Fibroblast of skin of back (primary cell): Measurements from ENCODE around the gene LIN28A. TPM values are rescaled to one million over a fixed set of nuclear protein-coding genes. Genes with fewer than 3 reads are reported as not detected.
"Not testable (repeated sequence)": the region's sequence is repeated elsewhere in the genome, so short reads cannot be mapped to it uniquely, and the experiment has no call there.

Source experiments
- DNase-seq: peaks from one replicate; pipeline ENCODE4 v3.0.0-alpha.2; 2013
- polyA plus RNA-seq, 2 experiments: library from polyadenylated mRNA; unstranded; fragments of 120-200 nt; gene quantifications; one replicate each; pipeline ENCODE4 v1.2.1, GENCODE V29; 2013; ENCODE audit not compliant: insufficient read length in 2 of 2

The LIN28A gene, protein sequence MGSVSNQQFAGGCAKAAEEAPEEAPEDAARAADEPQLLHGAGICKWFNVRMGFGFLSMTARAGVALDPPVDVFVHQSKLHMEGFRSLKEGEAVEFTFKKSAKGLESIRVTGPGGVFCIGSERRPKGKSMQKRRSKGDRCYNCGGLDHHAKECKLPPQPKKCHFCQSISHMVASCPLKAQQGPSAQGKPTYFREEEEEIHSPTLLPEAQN
- not detected for polyA plus RNA-seq (2013, experiment 1 of 2; ENCODE audit: insufficient read length)
- polyA plus RNA-seq (2013, experiment 2 of 2; ENCODE audit: insufficient read length), result not detected

DNA sequence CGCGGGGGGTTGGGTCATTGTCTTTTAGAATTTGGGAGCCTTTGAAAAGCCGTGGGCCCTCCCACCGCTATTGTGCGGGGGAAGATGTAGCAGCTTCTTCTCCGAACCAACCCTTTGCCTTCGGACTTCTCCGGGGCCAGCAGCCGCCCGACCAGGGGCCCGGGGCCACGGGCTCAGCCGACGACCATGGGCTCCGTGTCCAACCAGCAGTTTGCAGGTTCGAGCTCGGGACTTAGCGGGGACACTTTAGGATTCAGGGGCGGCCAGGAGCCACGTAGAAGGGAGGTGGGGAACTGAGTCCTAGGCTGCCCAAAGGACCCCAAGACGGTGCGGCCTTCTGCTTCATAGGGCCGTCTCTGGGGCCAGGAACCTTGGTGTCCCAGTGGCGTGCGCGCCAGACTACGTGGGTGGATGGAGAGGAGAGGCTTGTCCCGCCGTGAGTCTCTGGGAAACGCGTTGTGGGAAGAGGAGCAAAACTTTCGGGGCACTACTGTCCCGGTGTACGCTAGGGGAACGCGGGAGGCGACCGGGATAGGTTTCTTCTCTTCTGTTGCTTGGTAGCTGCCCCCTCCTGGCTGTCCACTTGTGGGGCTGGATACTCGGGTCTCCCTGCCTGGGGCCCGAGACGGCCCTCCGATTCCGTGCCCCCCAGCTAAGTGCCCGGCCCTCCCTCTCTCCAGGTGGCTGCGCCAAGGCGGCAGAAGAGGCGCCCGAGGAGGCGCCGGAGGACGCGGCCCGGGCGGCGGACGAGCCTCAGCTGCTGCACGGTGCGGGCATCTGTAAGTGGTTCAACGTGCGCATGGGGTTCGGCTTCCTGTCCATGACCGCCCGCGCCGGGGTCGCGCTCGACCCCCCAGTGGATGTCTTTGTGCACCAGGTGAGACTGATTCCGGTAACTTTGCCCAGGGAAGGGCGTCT lies at the start of gene LIN28A:
Gene LIN28A (plus strand): TSS at position 112 of the 918 bp plus-strand sequence. CDS start 75 bp downstream, at position 187.
- no peak for DNase-seq

DNA sequence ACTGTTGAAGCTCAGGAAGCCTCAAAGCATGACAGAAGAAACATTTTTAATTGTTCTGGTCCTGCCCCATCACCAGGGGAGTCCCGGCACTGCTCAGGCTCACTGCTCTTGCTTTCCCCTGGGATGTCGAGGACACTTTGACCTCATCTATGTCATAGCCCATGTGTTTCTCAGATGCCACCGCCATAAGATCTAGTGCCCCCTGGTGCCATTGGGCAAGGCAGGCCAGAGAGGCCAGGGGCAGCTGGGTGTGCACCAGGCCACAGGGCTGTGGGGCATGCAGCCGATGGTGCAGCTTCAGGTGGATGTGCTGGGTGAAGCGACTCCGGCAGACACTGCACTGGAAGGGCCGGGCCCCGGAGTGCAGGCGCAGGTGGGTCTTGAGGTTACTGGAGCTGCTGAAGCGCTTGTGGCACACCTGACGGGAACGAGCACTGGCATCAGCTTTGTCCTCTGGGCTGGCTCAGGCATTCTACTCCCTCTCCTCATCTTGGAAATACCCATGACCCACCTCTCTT lies 49.0 kb upstream of the LIN28A start:
- DNase-seq, result no peak

DNA sequence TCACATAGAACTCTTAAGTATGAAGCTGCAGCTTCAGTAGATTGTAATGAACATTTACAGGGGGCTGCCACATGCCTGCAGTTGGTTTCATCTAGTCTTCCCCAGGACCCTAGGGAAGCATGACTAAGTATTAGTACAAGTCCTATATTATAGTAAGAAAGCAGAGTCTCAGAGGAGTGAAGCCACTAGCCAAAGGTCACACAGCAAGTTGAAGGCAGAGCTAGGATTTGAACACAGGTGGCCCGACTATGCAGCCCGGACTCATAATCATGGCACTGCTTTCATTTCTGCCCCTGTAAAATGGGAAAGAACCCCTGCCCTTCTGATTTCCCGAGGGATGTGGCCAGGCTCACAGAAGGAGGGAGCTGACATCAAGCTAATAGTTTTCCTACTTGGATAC lies 48.3 kb upstream of the LIN28A start:
- DNase-seq, result no peak

DNA sequence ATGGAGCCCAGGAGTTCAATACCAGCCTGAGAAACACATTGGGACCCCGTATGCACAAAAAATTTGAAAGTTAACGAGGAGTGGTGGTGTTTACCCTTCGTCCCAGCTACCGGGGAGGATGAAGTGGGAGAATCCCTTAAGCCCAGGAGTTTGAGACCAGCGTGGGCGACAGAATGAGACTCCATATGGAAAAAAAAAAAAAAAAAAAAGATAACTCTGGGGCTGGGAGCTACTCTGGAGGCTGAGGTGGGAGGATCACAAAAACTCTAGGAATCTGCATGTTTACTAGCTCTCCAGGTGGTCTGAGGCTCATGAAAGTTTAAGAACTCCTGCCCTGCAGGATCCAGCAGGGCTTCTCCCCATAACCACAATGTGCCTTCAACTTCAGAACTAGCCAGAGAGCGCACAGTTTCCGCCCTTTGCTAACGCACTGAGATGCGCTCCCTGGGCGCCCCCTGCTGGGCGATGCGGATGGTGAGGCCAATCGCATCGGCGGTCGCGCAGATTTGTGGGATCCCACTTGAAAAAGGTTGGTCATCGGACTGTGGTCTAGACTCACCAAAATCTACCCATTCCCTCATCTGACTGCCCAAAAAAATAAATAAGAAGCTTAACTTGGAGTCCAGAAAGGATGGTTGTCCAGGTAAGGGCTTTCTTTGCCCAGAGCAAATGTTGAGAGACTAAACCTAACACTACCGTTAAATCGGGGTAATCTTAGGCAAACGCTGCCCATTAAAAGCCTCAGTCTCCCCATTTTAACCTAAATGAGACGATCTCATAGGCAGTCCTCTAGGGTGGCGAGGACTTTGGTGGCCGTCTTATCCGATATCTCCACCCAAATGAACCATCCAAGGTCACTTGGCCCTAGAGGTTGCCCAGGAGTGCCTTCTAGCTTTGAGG lies 46.8 kb upstream of the LIN28A start:
- DNase-seq, result peak; percentile 67

DNA sequence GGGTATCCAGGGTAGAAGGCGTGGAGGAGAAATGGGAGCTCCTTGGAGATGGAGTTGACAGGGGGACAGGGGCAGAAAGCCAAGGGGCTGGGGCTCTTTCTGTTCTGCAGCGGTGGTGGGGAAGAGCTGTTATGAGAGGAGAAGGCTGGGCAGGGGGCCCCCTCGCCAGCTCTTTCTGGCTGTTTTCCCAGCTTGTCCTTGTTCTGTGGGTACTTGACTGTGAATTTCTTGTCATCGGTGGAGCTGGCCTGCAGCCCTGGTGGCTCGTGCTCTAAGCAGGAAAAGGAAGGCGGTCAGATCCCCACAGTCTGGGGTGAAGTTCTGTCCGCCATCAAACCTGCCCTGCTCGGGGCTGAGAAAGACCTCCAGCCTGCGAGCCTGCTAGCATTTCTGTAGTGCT lies 45.7 kb upstream of the LIN28A start:
- no peak for DNase-seq

DNA sequence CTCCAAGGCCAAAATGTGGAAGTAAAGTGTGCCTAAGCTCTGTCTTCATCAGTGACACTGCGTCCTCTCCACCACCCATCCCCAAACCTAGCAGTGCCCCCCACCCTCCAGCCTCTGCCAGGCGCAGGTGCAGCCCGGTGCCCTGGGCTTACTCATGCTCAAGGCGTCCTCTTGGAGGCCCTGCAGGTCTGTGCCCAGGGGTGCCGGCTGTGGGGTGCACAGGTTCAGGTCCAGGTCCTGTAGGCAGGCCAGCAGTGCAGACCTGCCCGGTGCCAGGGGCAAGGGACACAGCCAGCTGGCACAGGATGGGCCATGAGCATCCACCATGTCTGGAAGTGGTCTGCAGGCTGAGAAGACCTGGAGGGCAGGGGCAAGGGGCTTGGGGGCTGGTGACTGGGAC lies 43.2 kb upstream of the LIN28A start:
- no peak for DNase-seq

DNA sequence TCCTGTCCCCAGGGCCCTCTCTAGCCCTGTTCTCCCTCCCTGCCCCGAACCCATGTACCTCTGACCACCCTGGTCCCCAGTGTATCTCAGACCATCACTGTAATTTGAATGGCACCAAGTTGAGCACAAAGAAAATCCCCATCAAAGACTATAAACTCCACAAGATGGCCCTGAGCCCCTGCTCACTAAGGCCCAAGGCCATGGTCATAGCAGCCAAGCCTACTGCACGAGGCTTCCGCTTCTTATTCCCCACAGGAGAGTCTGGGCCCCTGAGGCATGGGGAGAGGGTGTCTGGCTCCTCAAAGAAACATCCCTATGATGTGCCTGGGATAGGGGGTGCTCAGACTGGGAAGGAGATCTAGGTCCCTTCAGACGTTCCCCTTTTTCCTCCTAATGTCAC lies 42.6 kb upstream of the LIN28A start:
- DNase-seq, result no peak

DNA sequence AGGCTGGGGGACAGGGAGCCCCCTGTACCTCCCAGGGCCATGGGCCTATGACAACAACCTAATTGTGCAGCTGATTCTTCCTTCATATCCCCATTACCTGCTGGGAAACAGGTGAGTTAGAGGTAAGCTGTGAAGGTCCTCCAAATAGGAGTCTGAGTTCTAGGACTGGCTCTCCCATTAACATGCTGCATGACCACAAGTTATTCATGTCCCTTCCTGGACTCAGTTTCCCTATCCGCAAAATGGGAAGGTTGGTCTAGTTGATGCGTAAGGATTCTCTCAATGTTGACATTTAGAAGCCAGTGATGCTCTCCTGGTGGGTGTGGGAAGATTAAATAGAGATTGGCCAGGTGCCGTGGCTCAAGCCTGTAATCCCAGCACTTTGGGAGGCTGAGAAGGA lies 42.1 kb upstream of the LIN28A start:
- no peak for DNase-seq

DNA sequence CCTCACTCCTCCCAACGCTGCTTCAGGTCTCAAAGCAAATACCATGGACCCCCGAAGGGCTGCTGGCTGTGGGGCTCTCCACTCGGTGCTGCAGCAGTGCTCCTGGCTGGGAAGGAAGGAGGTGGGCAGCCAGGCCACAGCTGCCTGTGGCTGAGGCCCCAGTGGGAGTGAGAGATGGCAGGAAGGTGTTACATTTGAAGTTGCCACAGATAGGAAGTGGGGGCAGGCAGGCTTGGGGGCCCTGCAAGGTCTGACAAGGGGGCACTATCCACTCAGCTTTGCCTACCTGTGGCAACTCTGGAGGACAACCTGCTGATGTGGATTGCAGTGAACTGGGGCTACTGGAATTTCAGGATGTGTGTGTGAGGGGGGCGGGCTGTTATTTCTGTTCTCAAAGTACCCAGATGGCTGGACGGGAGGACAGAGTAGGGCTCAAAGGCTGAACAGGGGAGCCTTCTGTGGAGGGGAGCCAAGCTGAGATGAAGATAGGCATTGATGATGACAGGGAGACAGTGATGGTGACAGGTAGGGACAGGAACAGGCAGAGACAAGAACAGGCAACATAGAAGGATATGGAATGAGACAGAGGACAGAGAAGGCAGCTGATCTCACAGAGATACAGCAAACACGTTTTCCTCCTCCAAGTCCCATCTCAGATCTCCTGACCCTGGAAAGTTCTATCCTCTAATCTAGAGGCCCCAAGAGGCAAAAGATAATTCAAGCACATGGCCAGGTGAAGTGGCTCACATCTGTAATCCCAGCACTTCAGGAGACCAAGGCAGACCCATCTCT lies 39.8 kb upstream of the LIN28A start:
- DNase-seq, result no peak

DNA sequence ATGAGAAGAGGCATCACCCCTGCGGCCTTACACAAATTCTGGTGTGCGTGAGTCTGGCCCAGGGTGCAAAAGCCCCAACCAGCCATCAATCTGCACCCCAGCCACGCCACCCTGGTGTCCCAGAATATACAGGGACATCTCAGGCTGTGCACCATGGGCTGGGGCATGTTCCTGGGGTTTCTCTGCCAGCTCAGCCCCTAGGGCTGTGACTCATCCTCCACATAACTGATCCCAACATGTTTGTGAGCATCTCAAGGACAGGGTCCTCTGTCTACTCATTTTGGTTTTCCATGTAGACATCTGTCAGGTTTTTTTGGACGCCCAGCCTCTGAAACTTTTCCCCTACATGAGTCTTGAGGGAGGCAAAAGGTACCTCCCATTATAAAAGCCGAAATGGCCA lies 38.6 kb upstream of the LIN28A start:
- peak; percentile 46 for DNase-seq

DNA sequence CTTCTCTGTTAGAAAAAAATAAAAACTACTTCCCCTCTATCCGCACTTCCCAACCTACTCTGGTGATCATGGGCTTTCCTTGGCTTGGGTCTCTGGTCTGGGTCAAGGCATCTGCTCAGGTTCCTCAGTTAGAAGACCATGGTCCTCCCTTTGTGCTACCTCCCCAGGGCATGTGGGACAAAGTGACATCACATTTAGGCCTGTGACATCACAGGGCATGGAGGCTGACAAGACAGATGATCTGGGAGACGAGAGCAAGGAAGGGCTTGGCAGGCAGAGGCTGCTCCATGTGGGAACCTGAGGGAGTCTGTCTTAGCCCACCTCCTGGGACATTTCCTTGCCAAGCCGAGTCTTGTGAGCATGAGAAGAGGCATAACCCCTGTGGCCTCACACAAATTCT lies 38.0 kb upstream of the LIN28A start, which contains the start of gene ZNF683:
Gene ZNF683 (minus strand): TSS at position 140 of the 400 bp plus-strand sequence. CDS start 4,179 bp downstream, outside the sequence.
- DNase-seq, result not testable (repeated sequence)

DNA sequence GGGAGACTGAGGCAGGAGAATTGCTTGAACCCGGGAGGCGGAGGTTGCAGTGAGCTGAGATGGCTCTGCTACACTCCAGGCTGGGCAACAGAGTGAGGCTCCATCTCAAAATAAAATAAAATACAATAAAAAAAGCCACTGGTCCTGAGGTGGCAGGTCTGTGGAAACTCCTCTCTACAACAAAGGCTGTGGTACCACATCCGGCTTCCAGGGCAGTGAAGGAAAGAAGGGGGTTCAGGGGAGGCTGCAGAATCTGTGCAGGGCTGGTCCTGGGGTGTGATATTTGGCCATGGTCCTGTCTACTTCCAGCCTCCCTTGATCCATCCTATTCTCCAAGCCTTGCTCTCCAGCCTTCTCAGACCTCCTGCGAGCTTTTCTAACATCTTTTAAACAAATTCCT lies 37.3 kb upstream of the LIN28A start:
- DNase-seq, result no peak

DNA sequence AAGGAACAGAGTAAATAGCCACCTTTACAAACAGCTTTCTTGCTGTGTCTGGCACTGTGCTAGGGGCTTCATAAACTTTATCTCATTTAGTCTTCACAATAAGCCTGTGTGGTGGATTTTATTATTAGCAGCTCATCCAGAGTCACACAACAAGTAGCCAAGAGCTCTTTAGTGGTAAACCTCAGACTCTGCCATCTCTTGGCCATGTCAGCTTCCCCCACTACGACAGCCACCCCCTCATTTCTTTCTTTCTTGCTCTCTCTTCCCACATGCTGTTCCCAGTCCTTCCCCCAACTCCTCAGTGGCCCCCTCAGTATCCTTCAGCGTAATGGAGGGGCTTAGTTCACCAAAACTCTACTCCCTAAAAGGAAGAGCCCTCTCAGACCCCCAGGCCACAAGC lies 36.8 kb upstream of the LIN28A start:
- DNase-seq, result no peak

DNA sequence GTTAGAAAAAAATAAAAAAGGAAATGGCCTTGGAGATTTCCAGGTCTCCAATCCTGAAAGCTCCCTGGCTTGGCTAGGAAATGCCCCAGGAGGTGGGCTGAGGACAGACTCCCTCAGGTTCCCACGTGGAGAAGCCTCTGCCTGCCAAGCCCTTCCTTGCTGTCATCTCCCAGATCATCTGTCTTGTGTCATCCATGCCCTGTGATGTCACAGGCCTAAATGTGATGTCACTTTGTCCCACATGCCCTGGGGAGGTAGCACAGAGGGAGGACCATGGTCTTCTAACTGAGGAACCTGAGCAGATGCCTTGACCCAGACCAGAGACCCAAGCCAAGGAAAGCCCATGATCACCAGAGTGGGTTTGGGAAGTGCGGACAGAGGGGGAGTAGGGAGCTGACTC lies 36.3 kb upstream of the LIN28A start:
- not testable (repeated sequence) for DNase-seq

DNA sequence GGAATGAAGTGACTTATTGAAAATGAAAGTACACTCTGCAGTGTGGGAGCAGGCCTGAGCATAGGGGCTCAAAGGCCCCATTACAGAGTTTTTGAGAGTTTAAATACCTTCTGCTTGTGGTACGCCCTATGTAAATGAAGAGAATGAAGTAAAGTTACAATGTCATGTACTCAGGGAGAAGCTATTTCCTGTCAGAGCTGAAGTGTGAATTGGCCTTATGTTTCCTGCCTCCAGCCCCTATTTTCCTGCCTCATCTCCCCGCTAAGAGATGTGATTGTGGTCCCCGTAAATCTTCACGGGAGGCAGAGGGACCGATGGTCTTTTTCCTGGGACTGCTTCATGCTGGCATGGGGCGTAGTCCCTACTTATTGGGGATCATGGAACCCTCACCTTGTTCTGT lies 35.5 kb upstream of the LIN28A start:
- DNase-seq, result peak; percentile 40

DNA sequence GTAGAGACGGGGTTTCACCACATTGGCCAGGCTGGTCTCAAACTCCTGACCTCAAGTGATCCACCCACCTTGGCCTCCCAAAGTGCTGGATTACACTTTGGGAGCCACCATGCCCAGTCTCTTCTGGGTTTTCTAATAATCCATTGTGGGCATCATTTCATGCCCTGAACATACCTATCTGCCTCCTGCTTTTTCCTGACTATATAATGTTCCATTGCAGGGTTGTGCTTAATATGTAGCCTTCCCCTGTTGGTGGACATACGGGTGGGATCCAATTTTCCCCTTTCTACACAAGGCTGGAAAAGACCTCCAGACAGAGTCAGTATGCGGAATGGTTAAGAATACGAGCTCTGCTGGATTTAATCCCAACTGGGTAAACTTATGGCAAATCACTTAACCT lies 34.6 kb upstream of the LIN28A start:
- no peak for DNase-seq

DNA sequence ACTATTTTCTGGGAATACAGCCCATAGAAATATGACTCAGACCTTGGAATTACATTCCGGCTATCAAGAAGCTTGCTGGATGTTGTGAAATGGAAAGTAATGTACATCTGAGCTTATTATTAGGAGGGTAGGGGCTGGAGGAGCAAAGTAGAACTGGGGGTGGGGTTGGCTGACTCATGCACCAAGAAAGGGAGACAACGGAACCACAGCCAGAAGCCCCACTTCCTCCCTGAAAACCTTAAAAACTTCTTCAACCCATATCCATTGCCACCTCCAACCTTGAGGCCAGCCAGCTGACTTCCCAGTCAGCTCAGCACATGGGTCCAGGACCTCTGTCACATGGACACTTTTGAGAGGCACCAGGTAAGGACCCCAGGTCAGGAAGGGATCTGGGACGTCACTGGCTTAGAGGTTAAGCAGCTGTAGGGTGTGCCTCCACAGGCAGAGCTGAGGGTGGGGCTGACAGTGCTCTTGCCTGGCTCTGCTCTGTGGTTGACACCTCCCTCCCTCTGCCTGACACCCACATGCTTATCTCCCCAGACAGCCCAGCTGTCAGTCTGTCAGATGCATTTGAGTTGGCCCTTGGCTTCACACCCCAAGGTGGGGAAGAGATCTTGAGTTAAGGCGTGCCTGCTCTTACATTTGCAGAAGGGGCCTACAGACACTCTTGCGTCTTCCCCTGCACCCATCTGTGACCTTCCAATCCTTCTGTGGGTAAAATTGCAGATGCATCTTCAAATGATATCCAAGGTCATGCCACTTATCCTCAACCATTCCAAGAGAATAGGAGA lies 32.3 kb upstream of the LIN28A start:
- DNase-seq, result peak; percentile 99

DNA sequence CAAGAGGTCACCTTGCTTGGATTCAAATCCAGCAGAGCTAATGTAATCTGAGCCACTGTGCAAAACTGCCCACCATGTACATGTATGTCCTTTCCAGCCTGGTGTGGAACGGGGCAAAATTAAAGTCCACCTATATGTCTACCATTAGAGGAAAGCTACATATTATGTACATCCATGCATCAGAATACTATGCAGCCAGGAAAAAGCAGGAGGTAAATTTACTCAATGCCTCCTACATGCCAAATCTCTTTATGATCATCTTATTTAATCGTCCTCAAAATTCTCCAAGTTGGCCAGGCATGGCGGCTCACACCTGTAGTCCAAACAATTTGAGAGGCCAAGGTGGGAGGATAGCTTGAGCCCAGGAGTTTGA lies 31.8 kb upstream of the LIN28A start:
- DNase-seq, result no peak

DNA sequence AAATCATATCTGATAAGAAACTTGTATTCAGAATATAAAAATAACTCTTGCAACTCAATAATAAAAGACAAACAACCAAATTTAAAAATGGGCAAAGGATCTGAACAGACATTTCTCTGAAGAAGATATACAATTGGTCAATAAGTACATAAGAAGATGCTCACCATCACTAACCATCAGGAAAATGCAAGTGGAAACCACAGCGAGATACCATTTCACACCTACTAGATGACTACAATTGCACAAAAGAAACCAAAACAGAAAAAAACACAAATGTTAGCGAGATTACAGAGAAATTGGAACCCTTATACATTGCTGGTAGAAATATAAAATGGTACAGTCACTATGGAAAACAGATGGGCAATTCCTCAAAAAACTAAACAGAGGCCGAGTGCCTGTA lies 26.5 kb upstream of the LIN28A start:
- no peak for DNase-seq

DNA sequence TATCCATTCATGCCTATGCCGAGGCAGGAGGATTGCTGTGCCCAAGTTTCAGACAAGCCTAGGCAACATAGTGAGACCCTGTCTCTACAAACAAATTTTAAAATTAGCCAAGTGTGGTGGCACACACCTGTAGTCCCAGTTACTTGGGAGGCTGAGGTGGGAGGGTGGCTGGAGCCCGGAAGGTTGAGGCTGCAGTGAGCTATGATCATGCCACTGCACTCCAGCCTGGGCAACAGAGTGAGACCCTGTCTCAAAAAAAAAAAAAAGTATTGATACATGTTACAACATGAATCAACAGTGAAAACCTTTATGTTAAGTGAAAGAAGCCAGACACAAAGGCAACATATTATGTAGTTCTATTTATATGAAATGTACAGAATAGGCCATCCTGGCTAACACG lies 25.6 kb upstream of the LIN28A start:
- not testable (repeated sequence) for DNase-seq

DNA sequence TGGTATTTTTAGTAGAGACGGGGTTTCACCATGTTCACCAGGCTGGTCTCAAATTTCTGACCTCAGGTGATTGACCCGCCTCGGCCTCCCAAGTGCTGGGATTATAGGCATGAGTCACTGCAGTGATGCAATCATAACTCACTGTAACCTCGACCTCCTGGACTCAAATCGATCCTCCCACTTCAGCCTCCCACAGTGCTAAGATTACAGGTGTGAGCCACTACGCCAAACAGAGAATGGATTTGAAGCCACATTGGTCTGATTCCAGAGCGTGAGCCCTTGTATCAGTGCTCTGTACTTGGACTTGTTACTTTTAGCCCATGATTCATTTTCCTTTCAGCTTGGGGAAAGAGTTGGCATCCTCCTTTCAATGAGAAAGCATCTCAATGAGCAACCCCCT lies 23.2 kb upstream of the LIN28A start:
- peak; percentile 34 for DNase-seq
